Measurements from ENCODE around the gene ATAT1. TPM values are rescaled to one million over a fixed set of nuclear protein-coding genes. Genes with fewer than 3 reads are reported as not detected.

The ATAT1 gene
- total and polyA plus RNA-seq, 9 of the 15 experiments (the other 6 are each of a cell fraction or from before 2014, with no cell fraction given) = 0.65 to 5.8 (median 1.6) TPM

DNA sequence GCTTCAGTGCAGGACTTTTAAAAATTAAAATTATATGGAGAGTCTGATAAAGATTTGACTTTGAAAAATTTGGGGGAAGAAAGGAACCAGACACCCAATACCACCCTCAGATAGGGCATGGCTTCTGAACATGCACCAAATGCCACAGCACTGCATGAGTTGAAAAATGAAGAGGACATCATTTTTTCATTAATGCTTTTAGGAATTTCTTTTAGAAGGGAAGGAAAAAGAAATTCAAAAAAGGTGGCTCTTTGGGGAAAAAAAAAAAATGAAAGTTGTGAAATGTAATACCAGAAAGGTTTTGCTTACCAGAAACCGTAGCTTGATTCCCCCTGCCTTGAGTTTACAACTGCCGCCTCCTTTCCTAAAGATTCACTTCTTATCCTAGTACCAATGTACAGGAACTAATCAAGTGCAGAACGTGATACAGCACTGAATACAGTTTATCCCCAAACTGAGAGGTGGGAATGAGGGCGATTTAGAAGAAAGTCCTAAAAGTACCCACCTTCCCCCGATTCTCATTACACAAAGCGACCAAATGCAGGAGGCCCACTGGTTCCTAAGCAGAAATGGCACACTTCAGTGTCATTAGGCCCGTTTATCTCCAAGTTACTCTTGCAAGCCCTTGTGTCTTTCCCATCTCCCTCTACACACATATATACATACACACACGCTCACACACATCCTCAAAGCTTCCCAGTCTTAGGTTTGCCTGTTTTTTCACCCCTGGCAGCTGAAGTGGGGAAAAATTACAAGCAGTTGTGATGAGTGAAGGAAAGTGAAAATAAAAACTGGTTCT lies 12.4 kb upstream of the ATAT1 start (continued):
- TF ChIP-seq NR2C1 (IDR thresholded peaks at IDR 0.05) = no peak
- no peak for TF ChIP-seq NR2C1 (tag; IDR thresholded peaks at IDR 0.05)
- no peak for TF ChIP-seq MYC (IDR thresholded peaks at IDR 0.05; ENCODE audit: low read depth, low read length)
- peak; percentile 84; the same call in 1 of the 2 replicates for TF ChIP-seq MYC (CRISPR knock-in tag; IDR thresholded peaks at IDR 0.05; ENCODE audit: borderline replicate concordance, low read depth)
- TF ChIP-seq U2AF2 (optimal IDR thresholded peaks at IDR 0.05; ENCODE audit: low read depth, low read length) = no peak
- TF ChIP-seq, protein P1, sequence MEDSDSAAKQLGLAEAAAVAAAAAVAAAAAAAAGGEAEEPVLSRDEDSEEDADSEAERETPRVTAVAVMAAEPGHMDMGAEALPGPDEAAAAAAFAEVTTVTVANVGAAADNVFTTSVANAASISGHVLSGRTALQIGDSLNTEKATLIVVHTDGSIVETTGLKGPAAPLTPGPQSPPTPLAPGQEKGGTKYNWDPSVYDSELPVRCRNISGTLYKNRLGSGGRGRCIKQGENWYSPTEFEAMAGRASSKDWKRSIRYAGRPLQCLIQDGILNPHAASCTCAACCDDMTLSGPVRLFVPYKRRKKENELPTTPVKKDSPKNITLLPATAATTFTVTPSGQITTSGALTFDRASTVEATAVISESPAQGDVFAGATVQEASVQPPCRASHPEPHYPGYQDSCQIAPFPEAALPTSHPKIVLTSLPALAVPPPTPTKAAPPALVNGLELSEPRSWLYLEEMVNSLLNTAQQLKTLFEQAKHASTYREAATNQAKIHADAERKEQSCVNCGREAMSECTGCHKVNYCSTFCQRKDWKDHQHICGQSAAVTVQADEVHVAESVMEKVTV (CRISPR knock-in tag; IDR thresholded peaks at IDR 0.05) = 0 out of 2 replicates have a peak, but pooled peaks have one; percentile 8
- TF ChIP-seq GABPA (tag; conservative IDR thresholded peaks at IDR 0.05; ENCODE audit: low read depth) = no peak
- no peak for TF ChIP-seq NCOA2 (IDR thresholded peaks at IDR 0.05; ENCODE audit: partially characterized antibody in 2 of 2)
- peak; percentile 11; the same call in 1 of the 2 replicates for TF ChIP-seq NFXL1 (CRISPR knock-in tag; IDR thresholded peaks at IDR 0.05)
- TF ChIP-seq ZNF41 (CRISPR knock-in tag; conservative IDR thresholded peaks at IDR 0.05) = no peak
- TF ChIP-seq, protein P2, sequence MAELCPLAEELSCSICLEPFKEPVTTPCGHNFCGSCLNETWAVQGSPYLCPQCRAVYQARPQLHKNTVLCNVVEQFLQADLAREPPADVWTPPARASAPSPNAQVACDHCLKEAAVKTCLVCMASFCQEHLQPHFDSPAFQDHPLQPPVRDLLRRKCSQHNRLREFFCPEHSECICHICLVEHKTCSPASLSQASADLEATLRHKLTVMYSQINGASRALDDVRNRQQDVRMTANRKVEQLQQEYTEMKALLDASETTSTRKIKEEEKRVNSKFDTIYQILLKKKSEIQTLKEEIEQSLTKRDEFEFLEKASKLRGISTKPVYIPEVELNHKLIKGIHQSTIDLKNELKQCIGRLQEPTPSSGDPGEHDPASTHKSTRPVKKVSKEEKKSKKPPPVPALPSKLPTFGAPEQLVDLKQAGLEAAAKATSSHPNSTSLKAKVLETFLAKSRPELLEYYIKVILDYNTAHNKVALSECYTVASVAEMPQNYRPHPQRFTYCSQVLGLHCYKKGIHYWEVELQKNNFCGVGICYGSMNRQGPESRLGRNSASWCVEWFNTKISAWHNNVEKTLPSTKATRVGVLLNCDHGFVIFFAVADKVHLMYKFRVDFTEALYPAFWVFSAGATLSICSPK (IDR thresholded peaks at IDR 0.05; ENCODE audit: borderline replicate concordance) = no peak
- TF ChIP-seq HDAC3 (IDR thresholded peaks at IDR 0.05; ENCODE audit: borderline replicate concordance, partially characterized antibody) = no peak
- TF ChIP-seq COPS2 (conservative IDR thresholded peaks at IDR 0.05) = no peak
- no peak for TF ChIP-seq SMARCA4 (IDR thresholded peaks at IDR 0.05)
- no peak for TF ChIP-seq NFIX (CRISPR knock-in tag; IDR thresholded peaks at IDR 0.05; ENCODE audit: low read depth)
- TF ChIP-seq NR2F6 (CRISPR knock-in tag; IDR thresholded peaks at IDR 0.05) = 0 out of 2 replicates have a peak, but pooled peaks have one; percentile 8
- no peak for TF ChIP-seq PML (IDR thresholded peaks at IDR 0.05; ENCODE audit: low read length)
- peak; percentile 24; the same call in 1 of the 2 replicates for TF ChIP-seq ZNF324 (CRISPR knock-in tag; IDR thresholded peaks at IDR 0.05)
- TF ChIP-seq MTA3 (IDR thresholded peaks at IDR 0.05; ENCODE audit: borderline replicate concordance) = peak; percentile 60
- no peak for TF ChIP-seq MTA1 (IDR thresholded peaks at IDR 0.05; ENCODE audit: borderline replicate concordance)
- TF ChIP-seq E2F3 (CRISPR knock-in tag; IDR thresholded peaks at IDR 0.05) = no peak
- TF ChIP-seq, protein P3, sequence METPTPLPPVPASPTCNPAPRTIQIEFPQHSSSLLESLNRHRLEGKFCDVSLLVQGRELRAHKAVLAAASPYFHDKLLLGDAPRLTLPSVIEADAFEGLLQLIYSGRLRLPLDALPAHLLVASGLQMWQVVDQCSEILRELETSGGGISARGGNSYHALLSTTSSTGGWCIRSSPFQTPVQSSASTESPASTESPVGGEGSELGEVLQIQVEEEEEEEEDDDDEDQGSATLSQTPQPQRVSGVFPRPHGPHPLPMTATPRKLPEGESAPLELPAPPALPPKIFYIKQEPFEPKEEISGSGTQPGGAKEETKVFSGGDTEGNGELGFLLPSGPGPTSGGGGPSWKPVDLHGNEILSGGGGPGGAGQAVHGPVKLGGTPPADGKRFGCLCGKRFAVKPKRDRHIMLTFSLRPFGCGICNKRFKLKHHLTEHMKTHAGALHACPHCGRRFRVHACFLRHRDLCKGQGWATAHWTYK (CRISPR knock-in tag; IDR thresholded peaks at IDR 0.05) = no peak; the same call in 1 of the 2 replicates
- TF ChIP-seq EGR1 (conservative IDR thresholded peaks at IDR 0.05) = 0 out of 2 replicates have a peak, but pooled peaks have one; percentile 3
- no peak for TF ChIP-seq NR1H2 (CRISPR knock-in tag; IDR thresholded peaks at IDR 0.05)
- no peak for TF ChIP-seq GATA2 (CRISPR knock-in tag; IDR thresholded peaks at IDR 0.05)
- no peak for TF ChIP-seq POLR3G (IDR thresholded peaks at IDR 0.05; ENCODE audit: extremely low read depth, insufficient read length, insufficient replicate concordance)

Measured in K562 (cell line).